Astrocyte (in vitro differentiated cells and primary cell): ENCODE measurements around the gene EPHB2. TPM values are rescaled to one million over a fixed set of nuclear protein-coding genes. Genes with fewer than 3 reads are reported as not detected.

Experiments
- DNase-seq: peaks from one replicate; pipeline ENCODE4 v3.0.0-alpha.2; 2010; ENCODE audit warnings: low read depth
- FAIRE-seq: peaks from 2 replicates; lab custom pipeline; 2011; peaks lifted over from hg19 to GRCh38; lab: Jason Lieb, UNC
- H2AFZ ChIP-seq: 2 replicates; pipeline ENCODE4 v1.6.0; 2012; ENCODE audit warnings: low read depth, low read length, inconsistent platforms
- H3K27ac ChIP-seq: 2 replicates; pipeline ENCODE4 v1.5.1; 2011; ENCODE audit warnings: low read depth, low read length, inconsistent platforms
- H3K27me3 ChIP-seq: 2 replicates; pipeline ENCODE4 v1.6.0; 2011; ENCODE audit warnings: low read length, inconsistent platforms; ENCODE audit not compliant: insufficient read depth
- H3K36me3 ChIP-seq: 2 replicates; pipeline ENCODE4 v1.5.1; 2011; ENCODE audit warnings: low read length, inconsistent platforms; ENCODE audit not compliant: insufficient read depth
- H3K4me1 ChIP-seq: 2 replicates; pipeline ENCODE4 v1.5.1; 2011; ENCODE audit warnings: low read length, inconsistent platforms; ENCODE audit not compliant: insufficient read depth
- H3K4me2 ChIP-seq: 2 replicates; pipeline ENCODE4 v1.6.0; 2012; ENCODE audit warnings: low read length, inconsistent platforms
- H3K4me3 ChIP-seq: 2 replicates; pipeline ENCODE4 v1.5.1; 2011; ENCODE audit warnings: low read depth, mild to moderate bottlenecking, low read length, inconsistent platforms; ENCODE audit not compliant: insufficient read depth
- H3K79me2 ChIP-seq: 2 replicates; pipeline ENCODE4 v1.6.0; 2012; ENCODE audit warnings: mild to moderate bottlenecking, low read length, inconsistent platforms; ENCODE audit not compliant: insufficient read depth
- H3K9ac ChIP-seq: 2 replicates; pipeline ENCODE4 v1.6.0; 2012; ENCODE audit warnings: mild to moderate bottlenecking, low read length, inconsistent platforms
- H3K9me3 ChIP-seq: 2 replicates; pipeline ENCODE4 v1.5.1; 2012; ENCODE audit warnings: low read depth, mild to moderate bottlenecking, low read length, inconsistent platforms; ENCODE audit not compliant: insufficient read depth
- H4K20me1 ChIP-seq: 2 replicates; pipeline ENCODE4 v1.6.0; 2012; ENCODE audit warnings: low read length, inconsistent platforms; ENCODE audit not compliant: insufficient read depth
- H3K27ac Mint-ChIP-seq: one replicate; pipeline ENCODE4 v1.8.0; 2021; ENCODE audit warnings: mild to moderate bottlenecking, mixed read lengths; ENCODE audit not compliant: unreplicated experiment
- H3K27me3 Mint-ChIP-seq: one replicate; pipeline ENCODE4 v1.8.0; 2021; ENCODE audit warnings: low read depth, mixed read lengths; ENCODE audit not compliant: unreplicated experiment
- H3K36me3 Mint-ChIP-seq: one replicate; pipeline ENCODE4 v1.8.0; 2021; ENCODE audit warnings: low read depth, mixed read lengths; ENCODE audit not compliant: unreplicated experiment
- H3K4me1 Mint-ChIP-seq: one replicate; pipeline ENCODE4 v1.8.0; 2021; ENCODE audit warnings: low read depth, mixed read lengths; ENCODE audit not compliant: unreplicated experiment
- H3K4me3 Mint-ChIP-seq: one replicate; pipeline ENCODE4 v1.8.0; 2021; ENCODE audit warnings: mild to moderate bottlenecking, moderate library complexity, mixed read lengths; ENCODE audit not compliant: unreplicated experiment
- H3K9me3 Mint-ChIP-seq: one replicate; pipeline ENCODE4 v1.8.0; 2021; ENCODE audit warnings: mild to moderate bottlenecking, mixed read lengths; ENCODE audit not compliant: unreplicated experiment
- CTCF ChIP-seq: IDR thresholded peaks from 2 replicates; pipeline ENCODE4 v1.5.1; 2011; ENCODE audit warnings: low read depth, mild to moderate bottlenecking, inconsistent platforms, low read length, moderate library complexity; ENCODE audit not compliant: insufficient read depth
- EZH2 ChIP-seq: IDR thresholded peaks from 2 replicates; pipeline ENCODE4 v1.6.1; 2012; ENCODE audit warnings: mild to moderate bottlenecking, low read length, inconsistent platforms; ENCODE audit not compliant: insufficient read depth
- total RNA-seq: library from RNA; stranded (reverse); gene quantifications from 2 replicates; pipeline ENCODE4 v1.2.1, GENCODE V29; 2021

The EPHB2 gene
- total RNA-seq, 1 donor from 2014 or later, result 8.4 TPM

- Mint-ChIP-seq H3K27me3 (peaks cover 31% of the 10 kb centered on the region), H3K4me1 (peaks cover 12% of the 10 kb centered on the region), H3K9me3 (peaks cover 1% of the 10 kb centered on the region), H3K36me3 (peaks cover 14% of the 10 kb centered on the region), H3K4me3 (no peak overlapping the region), H3K27ac (peak overlapping the region; percentile 10)
- H3K4me2 ChIP-seq, result peak overlapping the region; percentile 27
- H4K20me1 ChIP-seq, result no peaks in the 10 kb centered on the region
- H3K4me3 ChIP-seq, result no peak overlapping the region
- H3K9ac ChIP-seq, result peak overlapping the region; percentile 22
- DNase-seq (peak; percentile 33), FAIRE-seq (peak; percentile 81)
- H3K27ac ChIP-seq, result peak overlapping the region; percentile 24
- no peak for TF ChIP-seq EZH2
- TF ChIP-seq CTCF, result no peak
- H3K27me3 ChIP-seq, result no peaks in the 10 kb centered on the region
- H2AFZ ChIP-seq, result no peak overlapping the region
- peaks cover 11% of the 10 kb centered on the region for H3K4me1 ChIP-seq
- no peaks in the 10 kb centered on the region for H3K79me2 ChIP-seq
- H3K36me3 ChIP-seq, result no peaks in the 10 kb centered on the region
- no peaks in the 10 kb centered on the region for H3K9me3 ChIP-seq
These were observed 177.9 kb downstream of the EPHB2 start for GRCh38 chr1:22888320-22889075.

- DNase-seq, result peak; percentile 25
- Histone ChIP-seq H4K20me1 (no peaks in the 10 kb centered on the region), H3K36me3 (peaks cover 4% of the 10 kb centered on the region), H3K79me2 (no peaks in the 10 kb centered on the region), H3K9me3 (no peaks in the 10 kb centered on the region), H3K27ac (peak overlapping the region; percentile 24), H3K4me2 (peak overlapping the region; percentile 27), H3K27me3 (no peaks in the 10 kb centered on the region), H3K9ac (peak overlapping the region; percentile 22), H2AFZ (no peak overlapping the region), H3K4me3 (no peak overlapping the region), H3K4me1 (peaks cover 11% of the 10 kb centered on the region)
- Mint-ChIP-seq H3K36me3 (peaks cover 15% of the 10 kb centered on the region), H3K27me3 (peaks cover 29% of the 10 kb centered on the region), H3K27ac (peak overlapping the region; percentile 10), H3K4me3 (no peak overlapping the region), H3K9me3 (peaks cover 1% of the 10 kb centered on the region), H3K4me1 (peaks cover 12% of the 10 kb centered on the region)
- peak; percentile 54 for FAIRE-seq
- TF ChIP-seq CTCF (peak; percentile 89), EZH2 (no peak)
These were observed 178.7 kb downstream of the EPHB2 start for GRCh38 chr1:22889213-22889827.

GRCh38 chr1:22892789-22893188, 182.2 kb downstream of the EPHB2 start:
- Histone ChIP-seq H4K20me1 (no peaks in the 10 kb centered on the region), H3K27me3 (no peaks in the 10 kb centered on the region), H3K27ac (no peak overlapping the region), H3K9me3 (no peaks in the 10 kb centered on the region), H3K79me2 (no peaks in the 10 kb centered on the region), H3K9ac (no peak overlapping the region), H3K36me3 (peaks cover 12% of the 10 kb centered on the region), H2AFZ (no peak overlapping the region), H3K4me1 (peaks cover 11% of the 10 kb centered on the region), H3K4me2 (no peak overlapping the region), H3K4me3 (no peak overlapping the region)
- DNase-seq (no peak), FAIRE-seq (no peak)
- no peaks in the 10 kb centered on the region for H3K9me3 Mint-ChIP-seq
- H3K27me3 Mint-ChIP-seq, result peaks cover 33% of the 10 kb centered on the region
- TF ChIP-seq CTCF, result no peak
- no peak for TF ChIP-seq EZH2
- peaks cover 10% of the 10 kb centered on the region for H3K36me3 Mint-ChIP-seq
- no peak overlapping the region for H3K27ac Mint-ChIP-seq
- H3K4me3 Mint-ChIP-seq, result no peak overlapping the region
- H3K4me1 Mint-ChIP-seq, result peaks cover 9% of the 10 kb centered on the region
